ENCODE measurements around the gene SRCAP.

DNA sequence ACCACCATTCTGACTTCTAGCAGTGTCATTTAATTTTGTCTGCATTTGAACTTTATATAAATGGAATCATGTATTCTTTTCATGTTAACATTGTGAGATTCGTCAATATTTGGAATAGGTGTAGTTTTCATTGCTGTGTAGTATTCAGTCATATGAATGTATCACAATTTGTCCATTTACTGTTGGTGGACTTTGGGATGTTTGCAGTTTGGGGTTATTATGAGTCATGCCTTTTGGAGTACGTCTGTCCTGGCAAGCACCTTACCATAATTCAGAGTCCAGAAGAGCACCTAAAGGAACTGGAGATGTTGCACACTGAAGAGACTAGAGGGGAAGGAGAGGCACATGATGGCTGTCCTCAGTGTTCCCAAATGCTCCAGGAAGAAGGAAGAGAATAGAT lies 46.1 kb downstream of the SRCAP start:
- TF ChIP-seq, protein P1, sequence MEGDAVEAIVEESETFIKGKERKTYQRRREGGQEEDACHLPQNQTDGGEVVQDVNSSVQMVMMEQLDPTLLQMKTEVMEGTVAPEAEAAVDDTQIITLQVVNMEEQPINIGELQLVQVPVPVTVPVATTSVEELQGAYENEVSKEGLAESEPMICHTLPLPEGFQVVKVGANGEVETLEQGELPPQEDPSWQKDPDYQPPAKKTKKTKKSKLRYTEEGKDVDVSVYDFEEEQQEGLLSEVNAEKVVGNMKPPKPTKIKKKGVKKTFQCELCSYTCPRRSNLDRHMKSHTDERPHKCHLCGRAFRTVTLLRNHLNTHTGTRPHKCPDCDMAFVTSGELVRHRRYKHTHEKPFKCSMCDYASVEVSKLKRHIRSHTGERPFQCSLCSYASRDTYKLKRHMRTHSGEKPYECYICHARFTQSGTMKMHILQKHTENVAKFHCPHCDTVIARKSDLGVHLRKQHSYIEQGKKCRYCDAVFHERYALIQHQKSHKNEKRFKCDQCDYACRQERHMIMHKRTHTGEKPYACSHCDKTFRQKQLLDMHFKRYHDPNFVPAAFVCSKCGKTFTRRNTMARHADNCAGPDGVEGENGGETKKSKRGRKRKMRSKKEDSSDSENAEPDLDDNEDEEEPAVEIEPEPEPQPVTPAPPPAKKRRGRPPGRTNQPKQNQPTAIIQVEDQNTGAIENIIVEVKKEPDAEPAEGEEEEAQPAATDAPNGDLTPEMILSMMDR (IDR thresholded peaks at IDR 0.05): no peak
- TF ChIP-seq POLR2A (IDR thresholded peaks at IDR 0.05): no peak
